Hematopoietic multipotent progenitor cell treated with erythropoietin and hydrocortisone succinate and interleukin-3 and kit ligand, for 6 days (in vitro differentiated cells): ENCODE measurements around the gene NUP88.

Source experiments
- DNase-seq: peaks from one replicate; pipeline ENCODE4 v3.0.0-alpha.2; 2015

Gene NUP88

GRCh38 chr17:5418858-5419355 is 555 bp downstream of the NUP88 start:
- DNase-seq, result peak; percentile 69

- no peak for DNase-seq
These were observed 2.6 kb downstream of the NUP88 start for GRCh38 chr17:5416901-5417300.

GRCh38 chr17:5413682-5414081 is 5.8 kb downstream of the NUP88 start:
- DNase-seq, result no peak

- DNase-seq, result no peak
These were observed 8.7 kb downstream of the NUP88 start for GRCh38 chr17:5410594-5411272.

GRCh38 chr17:5408186-5408585 is 11.3 kb downstream of the NUP88 start:
- DNase-seq, result peak; percentile 50

GRCh38 chr17:5405400-5405799 is 14.1 kb downstream of the NUP88 start:
- DNase-seq, result no peak

- DNase-seq, result no peak
These were observed 19.7 kb downstream of the NUP88 start for GRCh38 chr17:5399767-5400166.

- DNase-seq, result no peak
These were observed 22.9 kb downstream of the NUP88 start for GRCh38 chr17:5396612-5397011.

- no peak for DNase-seq
These were observed 27.8 kb downstream of the NUP88 start for GRCh38 chr17:5391678-5392077.

- no peak for DNase-seq
These were observed 37.9 kb downstream of the NUP88 start for GRCh38 chr17:5381542-5381941.

GRCh38 chr17:5380491-5381135 is 38.8 kb downstream of the NUP88 start:
- DNase-seq, result no peak

- DNase-seq, result no peak
These were observed 39.9 kb downstream of the NUP88 start for GRCh38 chr17:5379351-5380107.

- no peak for DNase-seq
These were observed 40.8 kb downstream of the NUP88 start for GRCh38 chr17:5378566-5379207.

- no peak for DNase-seq
These were observed 46.4 kb downstream of the NUP88 start for GRCh38 chr17:5373112-5373511.

- DNase-seq, result no peak
These were observed 49.1 kb downstream of the NUP88 start for GRCh38 chr17:5370411-5370810.

- DNase-seq, result no peak
These were observed 53.6 kb downstream of the NUP88 start for GRCh38 chr17:5365831-5366230.

- no peak for DNase-seq
These were observed 54.8 kb downstream of the NUP88 start for GRCh38 chr17:5364696-5365095.

- DNase-seq, result no peak
These were observed 55.3 kb downstream of the NUP88 start for GRCh38 chr17:5364156-5364555.

GRCh38 chr17:5362162-5362811 is 57.2 kb downstream of the NUP88 start:
- DNase-seq, result no peak

GRCh38 chr17:5361426-5361825 is 58.0 kb downstream of the NUP88 start:
- no peak for DNase-seq

GRCh38 chr17:5355421-5356129 is 63.9 kb downstream of the NUP88 start:
- DNase-seq, result no peak

GRCh38 chr17:5354886-5355415 is 64.5 kb downstream of the NUP88 start:
- DNase-seq, result no peak
